NCI-H1417 treated with DMSO at 0.1 percent for 48 hours (cell line): Measurements from ENCODE around the gene CYGB.
A peak's percentile ranks its signal among the peaks of the same experiment; 100 is the strongest.

ENCODE experiments used
- DNase-seq: peaks from one replicate; lab custom pipeline; 2025; lab: John Stamatoyannopoulos, UW

The CYGB gene

GRCh38 chr17:76550712-76551615 is 13.5 kb upstream of the CYGB start:
- DNase-seq = no peak

GRCh38 chr17:76549539-76549938 is 12.0 kb upstream of the CYGB start:
- no peak for DNase-seq

GRCh38 chr17:76549215-76549518 is 11.7 kb upstream of the CYGB start:
- no peak for DNase-seq

- no peak for DNase-seq
These were observed 11.1 kb upstream of the CYGB start for GRCh38 chr17:76548378-76549214.

- DNase-seq = no peak
These were observed 10.2 kb upstream of the CYGB start for GRCh38 chr17:76547642-76548202.

GRCh38 chr17:76547183-76547641 is 9.7 kb upstream of the CYGB start:
- no peak for DNase-seq

GRCh38 chr17:76546556-76547182 is 9.2 kb upstream of the CYGB start:
- no peak for DNase-seq

GRCh38 chr17:76545918-76546555 is 8.5 kb upstream of the CYGB start:
- no peak for DNase-seq

- DNase-seq = no peak
These were observed 7.2 kb upstream of the CYGB start for GRCh38 chr17:76544546-76545365.

- DNase-seq = no peak
These were observed 6.5 kb upstream of the CYGB start for GRCh38 chr17:76543826-76544545.

GRCh38 chr17:76543482-76543825 is 5.9 kb upstream of the CYGB start:
- no peak for DNase-seq

GRCh38 chr17:76542984-76543383 is 5.5 kb upstream of the CYGB start:
- no peak for DNase-seq

- DNase-seq = no peak
These were observed 5.1 kb upstream of the CYGB start for GRCh38 chr17:76542566-76542971.

GRCh38 chr17:76541739-76542454 is 4.4 kb upstream of the CYGB start:
- DNase-seq = no peak

GRCh38 chr17:76540381-76541300 is 3.1 kb upstream of the CYGB start:
- peak; percentile 45 for DNase-seq

GRCh38 chr17:76539631-76540271 is 2.2 kb upstream of the CYGB start, which contains the start of gene PRCD:
Gene PRCD (plus strand): TSS chr17:76540044. CDS start chr17:76540142, 98 bp downstream.
- no peak for DNase-seq

- DNase-seq = no peak
These were observed 1.5 kb upstream of the CYGB start for GRCh38 chr17:76538941-76539570.
